Islet precursor cell (in vitro differentiated cells): ENCODE data around the gene NDUFS7.
"Not testable (repeated sequence)": the region's sequence is repeated elsewhere in the genome, so short reads cannot be mapped to it uniquely, and the experiment has no call there.

Experiments used
- DNase-seq: peaks from one replicate; pipeline ENCODE4 v3.0.0-alpha.2; 2018

NDUFS7 gene

DNA sequence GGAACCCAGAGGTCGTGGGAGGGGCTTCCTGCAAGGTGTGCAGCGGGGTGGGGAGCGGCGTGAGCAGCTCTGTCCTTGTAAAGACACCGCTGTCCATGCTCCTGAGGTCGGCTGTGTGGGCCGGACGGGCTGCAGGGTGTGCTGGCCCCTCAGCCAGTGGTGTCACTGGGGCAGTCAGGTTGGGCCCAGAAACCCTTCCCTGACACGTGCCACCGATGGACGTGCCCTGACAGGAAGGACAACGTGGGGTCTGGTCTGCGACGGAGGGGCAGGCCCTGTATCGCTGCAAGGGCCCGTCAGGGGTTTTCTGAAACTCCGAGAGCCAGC is 50.3 kb downstream of the NDUFS7 start:
- no peak for DNase-seq

DNA sequence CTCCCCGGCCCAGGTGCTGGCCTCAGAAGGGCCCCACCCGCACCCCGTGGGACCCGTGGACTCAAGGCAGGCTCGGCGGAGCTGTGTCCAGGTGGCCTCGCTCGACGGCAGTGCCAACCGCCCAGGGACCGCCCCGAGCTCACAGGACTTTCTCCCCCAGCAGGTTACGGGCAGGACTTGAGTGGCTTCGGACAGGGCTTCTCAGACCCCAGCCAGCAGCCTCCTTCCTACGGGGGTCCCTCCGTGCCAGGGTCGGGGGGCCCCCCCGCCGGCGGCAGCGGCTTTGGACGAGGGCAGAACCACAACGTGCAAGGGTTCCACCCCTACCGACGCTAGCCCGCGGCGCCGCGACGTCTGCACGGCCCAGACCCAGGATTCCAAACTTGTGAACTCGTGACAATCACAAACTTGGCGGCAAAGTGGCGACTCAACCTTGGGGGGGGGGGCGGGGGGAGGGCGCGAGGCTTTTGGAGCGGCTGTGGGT is 50.9 kb downstream of the NDUFS7 start:
- DNase-seq = no peak

DNA sequence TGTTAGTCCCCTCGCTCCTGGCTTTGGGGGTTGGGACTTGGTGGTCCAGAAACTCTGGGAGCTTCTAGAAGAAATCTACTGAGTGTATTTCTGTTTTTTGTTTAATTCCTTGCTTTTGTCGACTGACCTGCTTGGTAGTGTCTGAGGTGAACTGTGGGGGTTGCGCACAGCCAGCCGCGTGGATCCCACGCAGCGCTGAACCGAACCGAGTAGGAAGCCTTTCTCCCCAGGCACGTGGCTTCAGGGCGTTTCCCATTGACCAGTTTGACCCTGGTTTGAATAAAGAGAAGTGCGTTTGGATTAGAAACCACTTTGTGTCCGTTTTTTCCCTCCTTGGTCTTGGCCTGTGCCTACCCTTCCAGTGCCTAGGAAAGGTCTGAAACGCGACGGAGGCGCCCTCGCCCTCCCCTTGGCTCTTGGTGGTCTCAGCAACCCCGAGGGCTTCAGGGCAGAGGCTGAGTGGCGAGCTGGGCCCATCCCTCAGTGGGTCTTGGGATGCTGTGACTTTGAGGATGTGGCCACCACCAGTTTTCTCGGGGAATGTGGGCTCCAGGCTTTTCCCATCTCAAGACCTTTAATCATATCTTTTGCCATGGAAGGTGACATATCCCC is 51.8 kb downstream of the NDUFS7 start:
- DNase-seq = no peak

DNA sequence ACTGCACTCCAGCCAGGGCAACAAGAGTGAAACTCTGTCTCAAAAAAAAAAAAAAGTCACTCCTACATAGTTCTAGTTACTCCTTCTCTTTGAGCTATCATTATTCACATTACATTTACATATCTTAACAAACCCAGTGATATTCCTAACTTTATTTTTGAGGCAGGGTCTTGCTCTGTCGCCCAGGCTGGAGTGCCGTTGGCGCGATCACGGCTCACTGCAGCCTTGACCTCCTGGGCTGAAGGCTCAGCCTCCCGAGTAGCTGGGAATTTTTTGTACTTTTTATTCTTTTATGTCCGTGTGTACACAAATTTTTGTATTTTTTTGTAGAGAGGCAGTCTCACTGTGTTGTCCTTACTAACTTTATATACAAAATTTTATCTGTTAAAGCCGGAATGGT is 53.9 kb downstream of the NDUFS7 start:
- no peak for DNase-seq

- DNase-seq = peak; percentile 97
These were observed 54.6 kb downstream of the NDUFS7 start, which contains the start of gene RPS15 for GRCh38 chr19:1438035-1438932. RPS15 (plus strand) TSS chr19:1438396; CDS start chr19:1438426, 30 bp downstream.

DNA sequence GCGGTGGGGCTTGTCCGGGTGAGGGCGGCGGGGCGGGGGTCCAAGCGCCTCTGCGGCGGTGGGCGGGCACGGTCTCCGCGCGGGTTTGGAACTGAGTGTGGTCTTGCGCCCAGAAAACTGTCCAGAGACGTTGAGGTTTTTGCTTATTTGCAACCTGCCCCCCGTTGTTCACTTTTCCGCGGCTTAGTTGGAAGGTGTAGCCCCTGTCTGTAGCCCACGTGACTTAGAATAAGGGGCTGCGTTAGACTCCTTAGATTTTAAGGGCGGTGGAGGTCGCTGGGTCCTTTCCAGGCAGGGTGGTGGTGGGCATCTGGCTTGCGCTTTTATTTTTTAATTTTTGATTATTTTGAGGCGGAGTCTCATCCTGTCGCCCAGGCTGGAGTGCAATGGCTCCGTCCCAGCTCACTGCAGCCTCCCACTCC is 55.2 kb downstream of the NDUFS7 start:
- no peak for DNase-seq

GRCh38 chr19:1439525-1440417 is 56.1 kb downstream of the NDUFS7 start:
- DNase-seq = not testable (repeated sequence)

DNA sequence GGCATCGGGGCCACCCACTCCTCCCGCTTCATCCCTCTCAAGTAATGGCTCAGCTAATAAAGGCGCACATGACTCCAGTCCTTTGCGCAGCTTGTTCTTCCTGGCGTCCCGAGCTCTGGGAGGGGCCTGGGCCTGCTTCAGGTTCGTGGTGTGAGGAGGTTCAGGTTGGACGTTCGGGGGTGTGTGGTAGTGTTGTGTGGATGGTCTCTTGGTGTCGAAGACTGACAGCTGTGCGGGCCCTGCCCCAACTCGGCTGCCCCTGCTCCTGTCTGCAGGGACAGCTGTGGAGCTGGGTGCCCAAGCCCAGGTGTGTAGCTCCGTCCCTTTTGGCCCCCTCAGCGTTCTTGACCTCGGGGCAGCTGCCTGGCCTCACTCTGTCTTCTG is 56.7 kb downstream of the NDUFS7 start:
- no peak for DNase-seq

DNA sequence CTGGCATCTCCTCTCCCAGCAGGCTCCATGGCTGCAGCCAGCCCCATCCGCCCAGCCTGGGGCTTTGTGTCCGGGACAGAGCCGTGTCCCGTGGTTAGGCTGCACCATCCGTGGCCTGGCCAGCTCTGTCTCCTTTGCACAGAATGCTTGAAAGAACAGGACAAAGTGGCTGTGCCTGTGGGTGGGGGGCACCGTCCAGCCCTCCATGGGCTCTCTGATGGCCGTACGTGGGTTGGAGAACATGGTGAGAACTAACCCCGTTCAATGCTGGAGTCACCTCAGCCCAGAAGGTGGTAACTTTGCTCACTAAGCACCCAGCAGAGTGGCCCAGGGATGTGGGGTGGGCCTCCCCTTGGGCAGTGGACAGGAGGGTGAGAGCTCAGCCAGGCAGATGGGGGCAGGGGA is 57.3 kb downstream of the NDUFS7 start:
- DNase-seq = no peak

- no peak for DNase-seq
These were observed 58.2 kb downstream of the NDUFS7 start for GRCh38 chr19:1441677-1442438.
